AG08395 (cell line): ENCODE results near the gene DYNLT2.
"Not testable (repeated sequence)": the region's sequence is repeated elsewhere in the genome, so short reads cannot be mapped to it uniquely, and the experiment has no call there.

Experiments used
- DNase-seq: peaks from one replicate; pipeline ENCODE4 v3.0.0; 2012; ENCODE audit warnings: mixed read lengths, low spot score

The DYNLT2 gene

GRCh38 chr6:169783971-169784820 lies 32.8 kb upstream of the DYNLT2 start:
- DNase-seq: no peak

GRCh38 chr6:169783401-169783800 lies 32.0 kb upstream of the DYNLT2 start:
- DNase-seq: no peak

- DNase-seq: no peak
These were observed 31.6 kb upstream of the DYNLT2 start for GRCh38 chr6:169782966-169783365.

- DNase-seq: no peak
These were observed 29.3 kb upstream of the DYNLT2 start for GRCh38 chr6:169780571-169781091.

GRCh38 chr6:169779896-169780295 lies 28.5 kb upstream of the DYNLT2 start:
- no peak for DNase-seq

- no peak for DNase-seq
These were observed 27.9 kb upstream of the DYNLT2 start for GRCh38 chr6:169779092-169779815.

- DNase-seq: no peak
These were observed 27.3 kb upstream of the DYNLT2 start for GRCh38 chr6:169778646-169779045.

GRCh38 chr6:169777896-169778295 lies 26.5 kb upstream of the DYNLT2 start:
- no peak for DNase-seq

- DNase-seq: no peak
These were observed 25.0 kb upstream of the DYNLT2 start for GRCh38 chr6:169776379-169776778.

- DNase-seq: no peak
These were observed 23.9 kb upstream of the DYNLT2 start for GRCh38 chr6:169775321-169775720.

- no peak for DNase-seq
These were observed 23.0 kb upstream of the DYNLT2 start for GRCh38 chr6:169774347-169774746.

- no peak for DNase-seq
These were observed 15.8 kb upstream of the DYNLT2 start for GRCh38 chr6:169766921-169767736.

- no peak for DNase-seq
These were observed 14.9 kb upstream of the DYNLT2 start for GRCh38 chr6:169766232-169766631.

GRCh38 chr6:169765789-169766188 lies 14.4 kb upstream of the DYNLT2 start:
- DNase-seq: not testable (repeated sequence)

GRCh38 chr6:169763881-169764280 lies 12.5 kb upstream of the DYNLT2 start:
- no peak for DNase-seq

- no peak for DNase-seq
These were observed 11.9 kb upstream of the DYNLT2 start for GRCh38 chr6:169763308-169763707.

- no peak for DNase-seq
These were observed 3.8 kb upstream of the DYNLT2 start for GRCh38 chr6:169755162-169755561.

GRCh38 chr6:169752074-169752623 lies 777 bp upstream of the DYNLT2 start:
- DNase-seq: no peak

GRCh38 chr6:169746556-169746955 lies 4.8 kb downstream of the DYNLT2 start:
- DNase-seq: no peak

- DNase-seq: no peak
These were observed 6.0 kb downstream of the DYNLT2 start for GRCh38 chr6:169745405-169745804.

- no peak for DNase-seq
These were observed 10.0 kb downstream of the DYNLT2 start for GRCh38 chr6:169741344-169741743.

- no peak for DNase-seq
These were observed 12.3 kb downstream of the DYNLT2 start for GRCh38 chr6:169738976-169739529.
